ENCODE results near the gene TMEM141.
"Not testable (repeated sequence)": the region's sequence is repeated elsewhere in the genome, so short reads cannot be mapped to it uniquely, and the experiment has no call there.

TMEM141 gene

DNA sequence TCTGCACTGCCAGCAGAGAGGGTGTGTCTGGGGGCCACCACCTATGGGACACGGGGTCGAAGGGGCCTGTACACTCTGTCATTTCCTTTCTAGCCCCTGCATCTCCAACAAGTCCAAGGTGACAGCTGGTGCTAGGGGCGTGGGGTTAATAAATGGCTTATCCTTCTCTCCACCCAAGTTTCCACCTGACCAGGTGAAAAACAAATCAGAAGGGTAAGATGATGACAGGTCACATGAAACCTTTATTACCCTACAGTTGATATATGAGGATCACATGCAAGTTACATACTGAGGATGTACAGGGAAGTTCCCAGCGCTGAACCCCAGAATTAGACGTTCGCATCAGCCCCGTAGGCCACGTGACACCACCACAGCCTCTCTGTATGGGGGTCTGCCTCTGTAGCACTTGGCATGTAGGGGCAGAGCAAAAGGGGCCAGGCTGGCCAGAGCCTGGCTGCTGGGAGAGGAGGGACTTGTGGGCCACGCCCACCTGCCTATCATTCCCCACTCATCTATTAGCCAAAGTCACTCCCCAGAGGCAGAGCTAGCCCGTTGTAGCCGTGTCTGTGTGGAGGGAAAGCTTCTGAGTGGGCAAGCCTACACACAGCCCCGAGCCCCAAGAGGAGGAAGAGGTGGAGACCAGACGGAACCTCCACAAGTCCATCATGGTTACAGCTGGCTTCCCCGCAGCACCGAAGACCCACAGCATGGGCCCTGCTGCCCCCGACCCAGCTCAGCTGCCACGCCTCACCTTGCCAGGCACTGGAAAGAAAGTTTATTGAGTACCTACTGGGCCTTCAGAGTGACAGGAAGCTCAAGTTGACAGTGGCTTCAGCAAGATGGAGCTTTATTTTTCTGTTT, 2.2 kb downstream of the TMEM141 start:
- peak; percentile 33 for DNase-seq (ENCODE audit: low read depth)
- H3K4me3 ChIP-seq (ENCODE audit: low read length) = no peak overlapping the region

DNA sequence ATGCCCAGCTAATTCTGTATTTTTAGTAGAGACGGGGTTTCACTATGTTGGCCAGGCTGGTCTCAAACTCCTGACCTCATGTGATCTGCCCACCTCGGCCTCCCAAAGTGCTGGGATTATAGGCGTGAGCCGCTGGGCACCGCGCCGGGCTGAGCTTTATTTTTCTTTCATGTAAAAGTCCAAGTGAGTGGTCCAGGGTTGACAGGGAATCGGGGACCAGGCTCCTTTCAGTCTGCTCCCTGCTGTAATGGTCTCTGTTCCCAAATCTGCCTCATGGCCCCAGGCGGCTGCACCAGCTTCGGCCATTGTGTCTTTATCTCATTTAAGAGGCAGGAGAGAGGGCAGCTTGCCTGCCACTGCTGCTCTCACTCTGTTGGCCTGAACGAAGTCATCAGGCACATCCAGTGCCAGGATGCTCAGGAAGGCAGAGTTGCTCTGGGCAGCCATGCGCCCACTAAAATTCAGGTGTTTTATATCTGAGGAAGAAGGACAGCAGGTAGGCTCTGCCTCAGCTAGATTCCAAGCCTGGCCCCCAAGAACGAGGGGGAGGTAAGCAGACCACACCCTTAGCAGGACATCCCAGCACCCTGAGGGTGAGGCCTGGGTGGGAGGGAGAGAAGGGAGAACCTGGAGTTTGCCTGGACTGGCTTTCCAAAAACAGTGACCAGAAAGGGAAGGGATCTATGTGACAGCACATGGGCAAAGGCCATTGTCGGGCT, 3.3 kb downstream of the TMEM141 start:
- no peak for DNase-seq (ENCODE audit: low read depth)
- TF ChIP-seq CTCF (IDR thresholded peaks at IDR 0.05; ENCODE audit: insufficient read depth, low read depth, low read length, missing control alignments) = no peak
- H3K4me3 ChIP-seq (ENCODE audit: low read length) = no peak overlapping the region

More for the DNA sequence above, 2.2 kb downstream of the TMEM141 start:
- no peak for TF ChIP-seq CTCF (IDR thresholded peaks at IDR 0.05; ENCODE audit: insufficient read depth, low read depth, low read length, missing control alignments)

- no peak for TF ChIP-seq CTCF (IDR thresholded peaks at IDR 0.05; ENCODE audit: insufficient read depth, low read depth, low read length, missing control alignments)
- no peak overlapping the region for H3K4me3 ChIP-seq (ENCODE audit: low read length)
- DNase-seq (ENCODE audit: low read depth) = no peak
These were observed 3.8 kb downstream of the TMEM141 start for GRCh38 chr9:136795000-136795348.

GRCh38 chr9:136796238-136796774, 5.2 kb downstream of the TMEM141 start, which contains the start of gene CCDC183:
Gene CCDC183, plus strand, starts transcription at chr9:136796338. Its CDS starts 60 bp downstream, at chr9:136796398.
- no peak within 1 kb of the TSS for H3K4me3 ChIP-seq (ENCODE audit: low read length)
- no peak for DNase-seq (ENCODE audit: low read depth)
- no peak for TF ChIP-seq CTCF (IDR thresholded peaks at IDR 0.05; ENCODE audit: insufficient read depth, low read depth, low read length, missing control alignments)

DNA sequence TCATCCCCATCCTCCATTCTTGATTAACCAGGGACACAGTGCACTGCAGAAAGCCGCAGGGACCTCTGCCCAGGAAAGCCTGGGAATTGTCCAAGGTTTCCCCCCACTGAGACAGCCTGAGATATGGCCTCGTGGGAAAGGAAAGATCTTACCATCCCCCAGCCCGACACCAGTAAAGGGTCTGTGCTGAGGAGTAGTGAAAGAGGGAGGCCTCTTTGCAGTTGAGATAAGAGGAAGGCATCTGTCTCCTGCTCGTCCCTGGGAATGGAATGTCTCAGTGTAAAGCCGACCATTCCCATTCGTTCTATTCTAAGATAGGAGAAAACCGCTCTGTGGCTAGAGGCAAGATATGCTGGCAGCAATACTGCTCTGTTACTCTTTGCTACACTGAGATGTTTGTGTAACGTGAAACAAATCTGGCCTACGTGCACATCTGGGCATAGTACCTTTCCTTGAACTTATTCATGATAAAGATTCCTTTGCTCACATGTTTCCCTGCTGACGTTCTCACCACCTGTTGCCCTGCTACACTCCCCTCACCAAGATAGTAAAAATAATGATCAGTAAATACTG, 5.7 kb downstream of the TMEM141 start:
- H3K4me3 ChIP-seq (ENCODE audit: low read length); DNase-seq (ENCODE audit: low read depth): not testable (repeated sequence)

- no peak for DNase-seq (ENCODE audit: low read depth)
- no peak overlapping the region for H3K4me3 ChIP-seq (ENCODE audit: low read length)
- no peak for TF ChIP-seq CTCF (IDR thresholded peaks at IDR 0.05; ENCODE audit: insufficient read depth, low read depth, low read length, missing control alignments)
These were observed 7.5 kb downstream of the TMEM141 start for GRCh38 chr9:136798708-136799078.
